K562 (cell line): ENCODE results near the gene AANAT. TPM values are rescaled to one million over a fixed set of nuclear protein-coding genes. Genes with fewer than 3 reads are reported as not detected.

ENCODE experiments used
- BRD9 ChIP-seq: fragments of 450-650 bp; IDR thresholded peaks from 2 replicates; pipeline ENCODE4 v1.6.1; 2018; ENCODE audit warnings: low read depth; ENCODE audit not compliant: partially characterized antibody
- C11orf30 ChIP-seq: fragments of 450-650 bp; IDR thresholded peaks from 2 replicates; pipeline ENCODE4 v1.6.1; 2016; ENCODE audit warnings: low read depth, mild to moderate bottlenecking
- GABPB2 ChIP-seq: fragments of 250-450 bp; sonication (Bioruptor Pico); conservative IDR thresholded peaks from 2 replicates; pipeline ENCODE4 v1.5.1; 2021; ENCODE audit warnings: mild to moderate bottlenecking
- MAFF ChIP-seq: IDR thresholded peaks from 2 replicates; pipeline ENCODE4 v1.6.1; 2012; ENCODE audit warnings: low read length, improper control_type of control experiment
- MIER1 ChIP-seq: fragments of 450-650 bp; IDR thresholded peaks from 2 replicates; pipeline ENCODE4 v1.6.1; 2016; ENCODE audit warnings: antibody characterized with exemption, mild to moderate bottlenecking, low read depth
- NR3C1 ChIP-seq: sonication (generic); formaldehyde crosslinking; IDR thresholded peaks from 2 replicates; pipeline ENCODE4 v1.8.1; 2022; ENCODE audit warnings: missing genetic modification reagents
- RFX7 ChIP-seq: fragments of 250-450 bp; sonication (Bioruptor Pico); IDR thresholded peaks from 2 replicates; pipeline ENCODE4 v1.5.1; 2021; ENCODE audit warnings: mild to moderate bottlenecking
- TBL1XR1 ChIP-seq, 2 experiments: IDR thresholded peaks; 2 replicates each; pipeline ENCODE4 v1.6.1; 2012; ENCODE audit warnings: improper control_type of control experiment in 2 of 2, low read length in 2 of 2, mild to moderate bottlenecking in 1 of 2
- WHSC1 ChIP-seq: IDR thresholded peaks from one replicate; pipeline ENCODE4 v1.6.1; 2012; ENCODE audit warnings: low read length, control low read depth, inconsistent platforms
- YY1 ChIP-seq, 3 experiments: IDR thresholded peaks; 2 replicates each; pipeline ENCODE4 v1.6.1; 2011; ENCODE audit warnings: low read length in 2 of 3, mild to moderate bottlenecking in 2 of 3, moderate library complexity in 2 of 3, borderline replicate concordance in 1 of 3, control low read depth in 1 of 3, low read depth in 1 of 3; ENCODE audit not compliant: insufficient read depth in 3 of 3, insufficient replicate concordance in 2 of 3, control insufficient read depth in 1 of 3, insufficient read length in 1 of 3; ENCODE audit errors: extremely low read depth in 1 of 3
- ZNF384 ChIP-seq: IDR thresholded peaks from 2 replicates; pipeline ENCODE4 v1.6.1; 2012; ENCODE audit warnings: low read depth, low read length, improper control_type of control experiment
- polyA plus RNA-seq, 8 experiments: library from polyadenylated mRNA; depleted of rRNA in 4 of 8; stranded (reverse) in 5 of 8; unstranded in 3 of 8; fragments of >200 nt; fragmentation: Nextera tagmentation in 2 of 8; fragmentation: Illumina TruSeq in 1 of 8; extraction: Ambion mirVana in 2 of 8; extraction: Trizol in 1 of 8; gene quantifications; 2 replicates each; pipeline versions ENCODE4 v1.2.1 to v1.2.3, GENCODE V29; 2011 to 2014; ENCODE audit warnings: inconsistent platforms in 1 of 8, missing spikeins in 1 of 8
- total RNA-seq, 7 experiments: library from RNA; depleted of rRNA in 6 of 7; stranded (reverse); fragments of >200 nt in 6 of 7; fragmentation: Illumina TruSeq in 2 of 7; extraction: Trizol in 2 of 7; gene quantifications; 2 replicates each; pipeline versions ENCODE4 v1.2.1 to v1.2.3, GENCODE V29; 2011 to 2021; ENCODE audit warnings: low replicate concordance in 1 of 7
- TF ChIP-seq, protein P1 (sequence below): fragments of 250-450 bp; sonication (Bioruptor Pico); IDR thresholded peaks from 2 replicates; pipeline ENCODE4 v1.4.0; 2020; ENCODE audit warnings: mild to moderate bottlenecking, moderate library complexity, borderline replicate concordance
- TF ChIP-seq, protein P2 (sequence below): sonication (generic); formaldehyde crosslinking; IDR thresholded peaks from 2 replicates; pipeline ENCODE4 v1.8.0; 2022; ENCODE audit warnings: missing genetic modification reagents, mild to moderate bottlenecking, moderate library complexity, borderline replicate concordance
- TF ChIP-seq, protein P3 (sequence below): fragments of 250-450 bp; sonication (Bioruptor Pico); IDR thresholded peaks from 2 replicates; pipeline ENCODE4 v1.4.0; 2020; ENCODE audit warnings: borderline replicate concordance
- TF ChIP-seq, protein P4 (sequence below): fragments of 450-650 bp; IDR thresholded peaks from one replicate; pipeline ENCODE4 v1.6.1; 2018; ENCODE audit warnings: mild to moderate bottlenecking, moderate library complexity; ENCODE audit not compliant: partially characterized antibody
- TF ChIP-seq, protein P5 (sequence below): fragments of 450-650 bp; IDR thresholded peaks from 2 replicates; pipeline ENCODE4 v1.6.1; 2018; ENCODE audit not compliant: partially characterized antibody

AANAT gene
- total and polyA plus RNA-seq, 9 of the 15 experiments (the other 6 are each of a cell fraction or from before 2014, with no cell fraction given), result not detected

GRCh38 chr17:76444518-76445311 is 22.7 kb upstream of the AANAT start (continued):
- TF ChIP-seq, protein P1, sequence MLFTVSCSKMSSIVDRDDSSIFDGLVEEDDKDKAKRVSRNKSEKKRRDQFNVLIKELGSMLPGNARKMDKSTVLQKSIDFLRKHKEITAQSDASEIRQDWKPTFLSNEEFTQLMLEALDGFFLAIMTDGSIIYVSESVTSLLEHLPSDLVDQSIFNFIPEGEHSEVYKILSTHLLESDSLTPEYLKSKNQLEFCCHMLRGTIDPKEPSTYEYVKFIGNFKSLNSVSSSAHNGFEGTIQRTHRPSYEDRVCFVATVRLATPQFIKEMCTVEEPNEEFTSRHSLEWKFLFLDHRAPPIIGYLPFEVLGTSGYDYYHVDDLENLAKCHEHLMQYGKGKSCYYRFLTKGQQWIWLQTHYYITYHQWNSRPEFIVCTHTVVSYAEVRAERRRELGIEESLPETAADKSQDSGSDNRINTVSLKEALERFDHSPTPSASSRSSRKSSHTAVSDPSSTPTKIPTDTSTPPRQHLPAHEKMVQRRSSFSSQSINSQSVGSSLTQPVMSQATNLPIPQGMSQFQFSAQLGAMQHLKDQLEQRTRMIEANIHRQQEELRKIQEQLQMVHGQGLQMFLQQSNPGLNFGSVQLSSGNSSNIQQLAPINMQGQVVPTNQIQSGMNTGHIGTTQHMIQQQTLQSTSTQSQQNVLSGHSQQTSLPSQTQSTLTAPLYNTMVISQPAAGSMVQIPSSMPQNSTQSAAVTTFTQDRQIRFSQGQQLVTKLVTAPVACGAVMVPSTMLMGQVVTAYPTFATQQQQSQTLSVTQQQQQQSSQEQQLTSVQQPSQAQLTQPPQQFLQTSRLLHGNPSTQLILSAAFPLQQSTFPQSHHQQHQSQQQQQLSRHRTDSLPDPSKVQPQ (CRISPR knock-in tag), result no peak
- TF ChIP-seq, protein P2, sequence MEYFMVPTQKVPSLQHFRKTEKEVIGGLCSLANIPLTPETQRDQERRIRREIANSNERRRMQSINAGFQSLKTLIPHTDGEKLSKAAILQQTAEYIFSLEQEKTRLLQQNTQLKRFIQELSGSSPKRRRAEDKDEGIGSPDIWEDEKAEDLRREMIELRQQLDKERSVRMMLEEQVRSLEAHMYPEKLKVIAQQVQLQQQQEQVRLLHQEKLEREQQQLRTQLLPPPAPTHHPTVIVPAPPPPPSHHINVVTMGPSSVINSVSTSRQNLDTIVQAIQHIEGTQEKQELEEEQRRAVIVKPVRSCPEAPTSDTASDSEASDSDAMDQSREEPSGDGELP (CRISPR knock-in tag), result no peak
- TF ChIP-seq YY1 (IDR thresholded peaks at IDR 0.05; ENCODE audit: borderline replicate concordance in 1 of 3, control insufficient read depth in 1 of 3, extremely low read depth in 1 of 3, insufficient read depth in 3 of 3, insufficient read length in 1 of 3, insufficient replicate concordance in 2 of 3, low read depth in 1 of 3, low read length in 2 of 3) (peak in 1 of 3 experiments; percentile 41), C11orf30 (peak; percentile 82), WHSC1 (no peak), NR3C1 (CRISPR knock-in tag) (no peak), RFX7 (CRISPR knock-in tag) (no peak), ZNF384 (peak; percentile 95), MIER1 (no peak), TBL1XR1 (IDR thresholded peaks at IDR 0.05; ENCODE audit: low read length in 2 of 2) (no peak), GABPB2 (CRISPR knock-in tag) (no peak), MAFF (peak; percentile 59; the same call in 1 of the 2 replicates), BRD9 (no peak)
- TF ChIP-seq, protein P3, sequence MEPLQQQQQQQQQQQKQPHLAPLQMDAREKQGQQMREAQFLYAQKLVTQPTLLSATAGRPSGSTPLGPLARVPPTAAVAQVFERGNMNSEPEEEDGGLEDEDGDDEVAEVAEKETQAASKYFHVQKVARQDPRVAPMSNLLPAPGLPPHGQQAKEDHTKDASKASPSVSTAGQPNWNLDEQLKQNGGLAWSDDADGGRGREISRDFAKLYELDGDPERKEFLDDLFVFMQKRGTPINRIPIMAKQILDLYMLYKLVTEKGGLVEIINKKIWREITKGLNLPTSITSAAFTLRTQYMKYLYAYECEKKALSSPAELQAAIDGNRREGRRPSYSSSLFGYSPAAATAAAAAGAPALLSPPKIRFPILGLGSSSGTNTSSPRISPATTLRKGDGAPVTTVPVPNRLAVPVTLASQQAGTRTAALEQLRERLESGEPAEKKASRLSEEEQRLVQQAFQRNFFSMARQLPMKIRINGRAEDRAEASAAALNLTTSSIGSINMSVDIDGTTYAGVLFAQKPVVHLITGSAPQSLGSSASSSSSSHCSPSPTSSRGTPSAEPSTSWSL, result no peak
- TF ChIP-seq, protein P4, sequence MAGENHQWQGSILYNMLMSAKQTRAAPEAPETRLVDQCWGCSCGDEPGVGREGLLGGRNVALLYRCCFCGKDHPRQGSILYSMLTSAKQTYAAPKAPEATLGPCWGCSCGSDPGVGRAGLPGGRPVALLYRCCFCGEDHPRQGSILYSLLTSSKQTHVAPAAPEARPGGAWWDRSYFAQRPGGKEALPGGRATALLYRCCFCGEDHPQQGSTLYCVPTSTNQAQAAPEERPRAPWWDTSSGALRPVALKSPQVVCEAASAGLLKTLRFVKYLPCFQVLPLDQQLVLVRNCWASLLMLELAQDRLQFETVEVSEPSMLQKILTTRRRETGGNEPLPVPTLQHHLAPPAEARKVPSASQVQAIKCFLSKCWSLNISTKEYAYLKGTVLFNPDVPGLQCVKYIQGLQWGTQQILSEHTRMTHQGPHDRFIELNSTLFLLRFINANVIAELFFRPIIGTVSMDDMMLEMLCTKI, result no peak
- TF ChIP-seq, protein P5, sequence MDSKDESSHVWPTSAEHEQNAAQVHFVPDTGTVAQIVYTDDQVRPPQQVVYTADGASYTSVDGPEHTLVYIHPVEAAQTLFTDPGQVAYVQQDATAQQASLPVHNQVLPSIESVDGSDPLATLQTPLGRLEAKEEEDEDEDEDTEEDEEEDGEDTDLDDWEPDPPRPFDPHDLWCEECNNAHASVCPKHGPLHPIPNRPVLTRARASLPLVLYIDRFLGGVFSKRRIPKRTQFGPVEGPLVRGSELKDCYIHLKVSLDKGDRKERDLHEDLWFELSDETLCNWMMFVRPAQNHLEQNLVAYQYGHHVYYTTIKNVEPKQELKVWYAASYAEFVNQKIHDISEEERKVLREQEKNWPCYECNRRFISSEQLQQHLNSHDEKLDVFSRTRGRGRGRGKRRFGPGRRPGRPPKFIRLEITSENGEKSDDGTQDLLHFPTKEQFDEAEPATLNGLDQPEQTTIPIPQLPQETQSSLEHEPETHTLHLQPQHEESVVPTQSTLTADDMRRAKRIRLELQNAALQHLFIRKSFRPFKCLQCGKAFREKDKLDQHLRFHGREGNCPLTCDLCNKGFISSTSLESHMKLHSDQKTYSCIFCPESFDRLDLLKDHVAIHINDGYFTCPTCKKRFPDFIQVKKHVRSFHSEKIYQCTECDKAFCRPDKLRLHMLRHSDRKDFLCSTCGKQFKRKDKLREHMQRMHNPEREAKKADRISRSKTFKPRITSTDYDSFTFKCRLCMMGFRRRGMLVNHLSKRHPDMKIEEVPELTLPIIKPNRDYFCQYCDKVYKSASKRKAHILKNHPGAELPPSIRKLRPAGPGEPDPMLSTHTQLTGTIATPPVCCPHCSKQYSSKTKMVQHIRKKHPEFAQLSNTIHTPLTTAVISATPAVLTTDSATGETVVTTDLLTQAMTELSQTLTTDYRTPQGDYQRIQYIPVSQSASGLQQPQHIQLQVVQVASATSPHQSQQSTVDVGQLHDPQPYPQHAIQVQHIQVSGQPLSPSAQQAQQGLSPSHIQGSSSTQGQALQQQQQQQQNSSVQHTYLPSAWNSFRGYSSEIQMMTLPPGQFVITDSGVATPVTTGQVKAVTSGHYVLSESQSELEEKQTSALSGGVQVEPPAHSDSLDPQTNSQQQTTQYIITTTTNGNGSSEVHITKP, result peak; percentile 18
